GM18502 (cell line): Measurements from ENCODE around the gene STAG1.
"Not testable (repeated sequence)": the region's sequence is repeated elsewhere in the genome, so short reads cannot be mapped to it uniquely, and the experiment has no call there.

Experiments used
- ATAC-seq: cut with Tn5 transposase; IDR thresholded peaks from one replicate; pipeline ENCODE4 v1.9.1; 2021; ENCODE audit warnings: mild to moderate bottlenecking; ENCODE audit not compliant: unreplicated experiment, poor library complexity

STAG1 gene

GRCh38 chr3:136617198-136617597, 135.0 kb downstream of the STAG1 start:
- no peak for ATAC-seq

GRCh38 chr3:136612512-136612911, 139.7 kb downstream of the STAG1 start:
- no peak for ATAC-seq

GRCh38 chr3:136606990-136607389, 145.2 kb downstream of the STAG1 start:
- ATAC-seq = no peak

- not testable (repeated sequence) for ATAC-seq
Measured at GRCh38 chr3:136606216-136606615, 146.0 kb downstream of the STAG1 start.

- no peak for ATAC-seq
Measured at GRCh38 chr3:136604961-136605360, 147.2 kb downstream of the STAG1 start.

GRCh38 chr3:136602818-136603217, 149.4 kb downstream of the STAG1 start:
- no peak for ATAC-seq

GRCh38 chr3:136595913-136596697, 156.1 kb downstream of the STAG1 start:
- ATAC-seq = peak; percentile 47

- ATAC-seq = no peak
Measured at GRCh38 chr3:136586580-136586979, 165.6 kb downstream of the STAG1 start.

GRCh38 chr3:136584728-136585127, 167.4 kb downstream of the STAG1 start:
- no peak for ATAC-seq

GRCh38 chr3:136583823-136584222, 168.4 kb downstream of the STAG1 start:
- no peak for ATAC-seq

- no peak for ATAC-seq
Measured at GRCh38 chr3:136577791-136578190, 174.4 kb downstream of the STAG1 start.

GRCh38 chr3:136576279-136577009, 175.7 kb downstream of the STAG1 start:
- no peak for ATAC-seq

GRCh38 chr3:136567599-136568188, 184.5 kb downstream of the STAG1 start:
- no peak for ATAC-seq

- not testable (repeated sequence) for ATAC-seq
Measured at GRCh38 chr3:136564962-136565361, 187.2 kb downstream of the STAG1 start.

GRCh38 chr3:136562026-136562425, 190.2 kb downstream of the STAG1 start:
- no peak for ATAC-seq

- ATAC-seq = no peak
Measured at GRCh38 chr3:136559896-136560295, 192.3 kb downstream of the STAG1 start.

GRCh38 chr3:136549461-136549860, 202.7 kb downstream of the STAG1 start:
- ATAC-seq = not testable (repeated sequence)

GRCh38 chr3:136547293-136547692, 204.9 kb downstream of the STAG1 start:
- ATAC-seq = no peak

- ATAC-seq = no peak
Measured at GRCh38 chr3:136546720-136547119, 205.5 kb downstream of the STAG1 start.

- no peak for ATAC-seq
Measured at GRCh38 chr3:136545664-136546268, 206.4 kb downstream of the STAG1 start.

GRCh38 chr3:136544532-136544931, 207.6 kb downstream of the STAG1 start:
- no peak for ATAC-seq
